ENCODE results near the gene YWHAG.

The YWHAG gene

DNA sequence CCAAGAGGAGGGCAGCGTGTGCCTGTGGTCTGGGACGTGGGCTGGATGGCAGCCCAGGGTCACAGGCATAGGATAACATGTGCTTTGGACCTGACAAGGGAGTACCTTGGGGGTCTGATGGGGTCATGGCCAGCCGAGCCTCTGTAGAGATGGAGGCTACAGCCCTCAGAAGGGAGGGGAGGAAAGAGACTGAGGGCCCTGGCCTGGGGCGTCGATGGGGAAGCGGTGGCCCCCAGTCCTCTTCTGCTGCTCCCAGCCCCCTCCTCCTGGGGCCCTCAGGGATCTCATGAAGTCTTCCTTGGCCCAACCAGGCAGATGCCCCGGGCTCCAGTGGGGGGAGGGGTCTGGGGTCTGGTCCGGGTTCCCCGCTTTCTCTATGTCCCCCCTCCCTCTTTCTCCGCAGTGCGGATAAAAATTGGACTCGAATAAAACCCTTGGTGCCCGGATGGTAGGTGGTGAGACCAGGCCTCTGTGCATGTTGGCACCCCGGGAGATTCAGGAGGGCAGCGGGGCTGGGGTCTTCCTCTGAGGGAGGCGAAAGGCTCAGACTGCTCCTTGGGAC is 71.9 kb downstream of the YWHAG start:
- Mint-ChIP-seq H3K4me3 (no peak overlapping the region), H3K27me3 (peaks cover 42% of the 10 kb centered on the region), H3K9me3 (no peaks in the 10 kb centered on the region), H3K36me3 (no peaks in the 10 kb centered on the region), H3K4me1 (peaks cover 13% of the 10 kb centered on the region), H3K27ac (no peak overlapping the region)
- peak; percentile 2 for ATAC-seq

DNA sequence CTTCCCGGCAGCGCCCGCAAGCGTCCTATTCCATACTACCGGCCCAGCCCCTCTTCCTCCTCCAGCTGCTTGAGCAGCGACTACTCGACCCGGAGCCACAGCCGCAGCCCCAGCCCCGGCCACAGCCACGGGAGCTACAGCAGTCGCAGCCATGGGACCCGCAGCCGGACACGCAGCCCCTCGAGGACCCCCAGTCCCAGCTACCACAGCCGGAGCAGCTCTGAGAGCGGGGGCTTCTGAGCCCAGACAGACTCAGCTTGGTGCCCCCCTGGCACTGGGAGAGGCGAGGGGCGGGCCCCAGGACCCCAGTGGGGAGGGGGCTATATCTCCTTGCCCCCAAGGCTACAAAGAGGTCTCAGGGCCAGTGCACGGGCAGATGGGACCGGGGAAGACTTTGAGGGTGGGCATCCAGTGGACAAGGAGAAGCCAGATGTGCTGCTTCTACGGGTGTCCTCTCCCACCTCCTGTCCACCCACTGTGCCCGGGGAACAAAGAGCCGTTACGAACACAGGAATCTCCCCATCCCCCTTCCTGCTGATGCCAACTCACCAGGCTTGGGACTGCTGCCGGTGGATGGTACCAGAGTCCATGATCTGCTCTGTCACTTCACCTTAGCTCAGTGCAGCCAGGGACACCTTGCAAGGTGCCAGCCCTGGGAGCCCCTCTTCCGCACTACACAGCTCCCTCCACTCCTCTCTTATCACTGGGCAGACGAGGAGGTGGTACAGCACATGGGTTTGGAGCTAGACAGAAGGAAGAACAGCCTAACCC is 73.0 kb downstream of the YWHAG start:
- peaks cover 14% of the 10 kb centered on the region for H3K4me1 Mint-ChIP-seq
- no peak overlapping the region for H3K4me3 Mint-ChIP-seq
- no peaks in the 10 kb centered on the region for H3K36me3 Mint-ChIP-seq

DNA sequence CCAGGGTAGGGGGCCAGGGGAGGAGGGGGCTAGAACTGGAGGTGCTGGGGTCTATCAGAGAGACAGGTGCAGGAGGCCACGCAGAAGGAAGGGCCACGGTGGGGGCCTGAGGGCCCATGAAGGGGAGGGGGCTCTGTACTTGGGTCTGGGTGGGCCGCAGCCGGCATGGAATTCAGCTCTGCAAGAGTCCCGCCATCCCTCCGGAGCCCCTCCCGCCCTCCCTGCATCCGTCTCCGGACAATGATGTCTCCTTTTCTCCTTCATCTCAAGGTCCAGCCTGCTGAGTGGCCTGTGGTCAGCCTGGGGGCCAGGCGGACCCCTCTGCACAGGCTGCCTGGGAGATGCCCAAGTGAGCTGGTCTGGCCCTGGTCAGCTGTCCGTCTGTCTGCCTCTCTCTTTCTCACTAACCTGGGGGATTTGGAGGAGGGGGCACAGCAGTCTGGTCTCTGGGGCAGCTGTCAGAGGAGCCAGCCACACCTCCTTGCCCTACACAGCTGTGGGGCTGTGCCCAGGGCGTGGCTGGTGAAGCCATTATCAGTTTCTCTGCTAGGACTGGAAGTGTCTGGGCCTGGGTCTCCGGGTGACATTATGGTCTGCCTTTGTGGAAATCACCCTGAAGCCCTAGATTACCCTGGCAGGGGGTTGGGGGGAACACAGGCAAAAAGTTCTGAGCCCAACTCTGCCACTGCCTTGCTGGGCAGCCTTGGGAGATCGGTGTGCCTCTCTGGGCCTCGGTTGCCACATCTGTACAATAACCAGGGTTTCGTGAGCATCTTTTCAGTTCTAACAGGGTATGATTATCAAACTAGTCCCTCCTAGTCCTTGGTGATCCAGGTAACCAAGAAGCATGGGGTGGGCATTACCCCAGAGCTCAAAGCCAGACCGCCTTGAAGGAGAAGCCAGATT is 75.3 kb downstream of the YWHAG start:
- Mint-ChIP-seq H3K27ac (no peak overlapping the region), H3K4me1 (peaks cover 18% of the 10 kb centered on the region), H3K36me3 (no peaks in the 10 kb centered on the region), H3K4me3 (peak overlapping the region; percentile 27), H3K9me3 (no peaks in the 10 kb centered on the region), H3K27me3 (peaks cover 67% of the 10 kb centered on the region)
- ATAC-seq = no peak

More for the DNA sequence above, 73.0 kb downstream of the YWHAG start:
- Mint-ChIP-seq H3K27me3 (peaks cover 53% of the 10 kb centered on the region), H3K27ac (no peak overlapping the region), H3K9me3 (no peaks in the 10 kb centered on the region)
- no peak for ATAC-seq

DNA sequence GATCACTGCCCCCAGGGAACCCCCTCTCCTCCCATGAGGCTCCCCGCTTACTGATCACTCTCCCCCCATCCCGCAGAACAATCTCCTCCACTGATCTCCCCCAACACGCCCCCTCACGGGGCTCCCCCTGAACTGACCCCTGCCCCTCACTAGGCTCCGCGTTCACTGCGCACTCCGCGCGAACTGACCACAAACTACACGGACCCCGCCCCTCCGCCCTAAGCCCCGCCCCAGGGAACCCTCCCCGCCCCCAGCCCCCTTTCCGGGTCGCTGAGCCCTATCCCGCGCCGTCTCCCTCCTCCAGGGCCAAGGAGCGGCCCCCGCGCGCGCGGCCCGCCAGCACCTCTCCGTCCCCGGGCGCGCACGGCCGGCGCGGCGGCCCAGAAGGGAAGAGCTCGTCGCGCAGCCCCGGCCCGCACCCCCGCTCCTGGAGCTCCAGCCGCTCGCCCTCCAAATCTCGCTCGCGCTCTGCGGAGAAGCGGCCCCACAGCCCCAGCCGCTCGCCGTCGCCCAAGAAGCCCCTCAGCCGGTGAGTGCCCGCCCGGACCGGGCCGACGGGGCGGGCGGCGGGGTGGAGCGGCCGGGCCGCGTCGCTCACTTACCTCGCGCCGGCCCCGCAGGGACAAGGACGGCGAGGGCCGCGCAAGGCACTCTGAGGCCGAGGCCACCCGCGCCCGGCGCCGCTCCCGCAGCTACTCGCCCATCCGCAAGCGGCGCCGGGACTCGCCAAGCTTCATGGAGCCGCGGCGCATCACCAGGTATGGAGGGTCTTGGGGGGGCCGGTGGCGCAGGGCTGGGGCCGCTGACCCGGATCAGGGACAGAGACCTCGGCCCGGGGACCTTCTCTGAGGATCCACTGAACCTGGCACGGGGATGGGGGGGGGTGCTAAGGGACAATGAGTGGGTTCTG is 76.2 kb downstream of the YWHAG start:
- Mint-ChIP-seq H3K27ac (peak overlapping the region; percentile 15), H3K4me1 (peaks cover 18% of the 10 kb centered on the region), H3K9me3 (no peaks in the 10 kb centered on the region), H3K36me3 (no peaks in the 10 kb centered on the region), H3K27me3 (peaks cover 70% of the 10 kb centered on the region), H3K4me3 (peak overlapping the region; percentile 70)
- ATAC-seq = no peak

DNA sequence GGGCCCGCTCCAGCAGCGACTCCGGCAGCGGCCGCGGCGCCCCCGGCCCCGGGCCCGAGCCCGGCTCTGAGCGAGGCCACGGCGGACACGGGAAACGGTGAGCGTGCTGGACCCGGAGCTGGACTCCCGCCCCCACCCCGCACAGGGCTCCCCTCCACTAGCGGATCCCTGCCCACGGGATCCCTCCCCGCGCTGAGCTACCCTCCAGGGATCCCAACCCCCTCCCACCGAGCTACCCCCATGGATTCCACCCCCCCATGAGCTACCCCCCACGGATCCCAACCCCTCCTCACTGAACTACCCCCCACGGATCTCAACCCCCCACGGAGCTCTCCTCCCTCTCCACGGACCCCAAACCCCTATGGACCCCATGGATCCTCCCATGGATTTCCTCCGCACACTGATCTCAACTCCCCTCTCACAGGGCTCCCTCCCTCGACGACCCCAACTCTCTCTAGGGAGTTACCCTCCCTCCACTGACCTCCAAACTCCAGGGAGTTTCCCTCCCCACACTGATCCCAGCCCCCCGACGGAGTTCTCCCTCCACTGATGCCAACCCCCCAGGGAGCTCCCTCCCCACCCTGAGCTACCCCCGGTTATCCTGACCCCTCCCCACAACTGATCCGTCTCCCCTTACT is 77.0 kb downstream of the YWHAG start:
- H3K27ac Mint-ChIP-seq = peak overlapping the region; percentile 15
- H3K4me3 Mint-ChIP-seq = peak overlapping the region; percentile 70
- H3K27me3 Mint-ChIP-seq = peaks cover 76% of the 10 kb centered on the region
- H3K9me3 Mint-ChIP-seq = no peaks in the 10 kb centered on the region
- H3K36me3 Mint-ChIP-seq = no peaks in the 10 kb centered on the region
- peaks cover 18% of the 10 kb centered on the region for H3K4me1 Mint-ChIP-seq
- ATAC-seq = no peak

DNA sequence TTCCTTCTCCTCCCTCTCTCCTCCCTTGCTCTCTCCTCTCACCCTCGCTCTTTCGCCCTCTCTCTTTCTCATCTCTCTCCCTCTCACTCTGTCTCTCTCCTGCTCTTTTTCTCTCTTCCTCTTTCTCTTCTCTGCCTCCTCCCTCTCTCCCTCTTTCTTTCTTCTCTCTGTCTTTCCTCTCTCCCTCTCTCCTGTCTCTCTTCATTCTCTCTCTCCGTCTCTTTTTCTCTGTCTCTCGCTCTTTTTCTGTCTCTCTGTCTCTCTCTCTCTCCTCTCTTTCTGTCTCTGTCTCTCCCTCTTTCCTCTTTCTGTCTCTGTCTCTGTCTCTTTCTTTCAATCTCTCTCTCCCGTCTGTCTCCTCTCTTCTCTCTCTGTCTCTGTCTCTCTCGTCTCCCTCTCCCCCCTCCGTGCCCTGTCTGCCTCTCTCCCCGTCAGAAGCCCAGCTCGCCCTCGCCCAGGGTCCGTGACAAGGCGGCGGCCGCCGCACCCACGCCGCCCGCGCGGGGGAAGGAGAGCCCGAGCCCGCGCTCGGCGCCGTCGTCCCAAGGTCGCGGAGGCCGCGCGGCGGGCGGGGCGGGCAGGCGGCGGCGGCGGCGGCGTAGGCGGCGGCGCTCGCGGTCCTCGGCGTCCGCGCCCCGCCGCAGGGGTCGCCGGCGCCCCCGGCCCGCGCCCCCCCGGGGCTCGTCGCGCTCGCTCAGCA is 77.6 kb downstream of the YWHAG start:
- Mint-ChIP-seq H3K9me3 (no peaks in the 10 kb centered on the region), H3K27me3 (peaks cover 76% of the 10 kb centered on the region), H3K27ac (peak overlapping the region; percentile 7), H3K36me3 (no peaks in the 10 kb centered on the region), H3K4me3 (peak overlapping the region; percentile 63), H3K4me1 (peaks cover 18% of the 10 kb centered on the region)
- no peak for ATAC-seq

DNA sequence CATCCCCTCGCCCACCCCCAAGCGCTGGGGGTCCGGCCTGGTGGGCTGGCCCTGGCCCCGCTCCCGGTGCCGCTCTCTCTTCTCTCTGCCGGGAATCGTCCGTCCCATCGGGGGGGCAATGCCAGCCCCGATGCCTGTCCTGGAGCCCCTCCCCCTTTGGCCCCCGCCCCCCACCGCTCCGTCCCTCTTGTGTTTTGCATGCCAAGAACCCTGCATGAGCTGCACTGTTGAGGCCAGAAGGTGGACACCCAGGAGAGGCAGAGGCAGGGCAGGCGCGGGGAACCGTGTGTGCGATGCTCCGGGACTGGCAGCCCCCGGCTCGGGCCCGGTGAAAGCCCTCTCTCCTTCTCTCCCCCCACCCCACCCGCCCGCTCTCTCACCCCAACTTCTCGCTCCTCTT is 78.4 kb downstream of the YWHAG start:
- no peak overlapping the region for H3K4me3 Mint-ChIP-seq

DNA sequence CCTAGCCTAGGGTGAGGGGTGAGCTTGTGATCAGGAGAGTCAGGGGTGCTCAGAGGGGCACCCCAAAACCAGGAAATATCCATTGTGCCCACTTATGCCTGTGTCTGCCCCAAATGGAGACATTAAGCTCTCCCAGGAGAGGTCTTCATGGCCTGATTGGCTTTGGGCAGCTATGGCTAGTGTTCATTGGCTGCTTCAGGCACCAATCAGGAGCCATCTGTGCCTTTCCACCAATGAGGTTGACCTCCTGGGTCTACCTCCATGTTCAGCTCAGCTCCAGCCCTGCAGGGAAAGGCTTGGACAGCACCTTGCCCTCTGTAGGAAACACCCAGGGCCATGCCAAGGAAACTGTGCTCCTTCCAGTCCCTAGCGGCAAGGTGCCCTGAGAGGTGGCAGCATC is 80.3 kb downstream of the YWHAG start:
- H3K27me3 Mint-ChIP-seq = peaks cover 74% of the 10 kb centered on the region
- peaks cover 18% of the 10 kb centered on the region for H3K4me1 Mint-ChIP-seq
- ATAC-seq = no peak
- no peaks in the 10 kb centered on the region for H3K9me3 Mint-ChIP-seq
- H3K27ac Mint-ChIP-seq = no peak overlapping the region
- no peak overlapping the region for H3K4me3 Mint-ChIP-seq
- no peaks in the 10 kb centered on the region for H3K36me3 Mint-ChIP-seq

More for the DNA sequence above, 78.4 kb downstream of the YWHAG start:
- no peak overlapping the region for H3K27ac Mint-ChIP-seq
- no peaks in the 10 kb centered on the region for H3K9me3 Mint-ChIP-seq
- H3K4me1 Mint-ChIP-seq = peaks cover 18% of the 10 kb centered on the region
- ATAC-seq = peak; percentile 24
- no peaks in the 10 kb centered on the region for H3K36me3 Mint-ChIP-seq
- H3K27me3 Mint-ChIP-seq = peaks cover 78% of the 10 kb centered on the region
